Activated CD4-positive, CD25-positive, alpha-beta regulatory T cell treated with anti-CD3 and anti-CD28 coated beads, Interleukin-2, amount 50 U/mL, for 72 hours (primary cell): ENCODE results near the gene ZMYND11.
"Not testable (repeated sequence)": the region's sequence is repeated elsewhere in the genome, so short reads cannot be mapped to it uniquely, and the experiment has no call there.

Source experiments
- DNase-seq: peaks from one replicate; pipeline ENCODE4 v3.0.0; 2021

The ZMYND11 gene

DNA sequence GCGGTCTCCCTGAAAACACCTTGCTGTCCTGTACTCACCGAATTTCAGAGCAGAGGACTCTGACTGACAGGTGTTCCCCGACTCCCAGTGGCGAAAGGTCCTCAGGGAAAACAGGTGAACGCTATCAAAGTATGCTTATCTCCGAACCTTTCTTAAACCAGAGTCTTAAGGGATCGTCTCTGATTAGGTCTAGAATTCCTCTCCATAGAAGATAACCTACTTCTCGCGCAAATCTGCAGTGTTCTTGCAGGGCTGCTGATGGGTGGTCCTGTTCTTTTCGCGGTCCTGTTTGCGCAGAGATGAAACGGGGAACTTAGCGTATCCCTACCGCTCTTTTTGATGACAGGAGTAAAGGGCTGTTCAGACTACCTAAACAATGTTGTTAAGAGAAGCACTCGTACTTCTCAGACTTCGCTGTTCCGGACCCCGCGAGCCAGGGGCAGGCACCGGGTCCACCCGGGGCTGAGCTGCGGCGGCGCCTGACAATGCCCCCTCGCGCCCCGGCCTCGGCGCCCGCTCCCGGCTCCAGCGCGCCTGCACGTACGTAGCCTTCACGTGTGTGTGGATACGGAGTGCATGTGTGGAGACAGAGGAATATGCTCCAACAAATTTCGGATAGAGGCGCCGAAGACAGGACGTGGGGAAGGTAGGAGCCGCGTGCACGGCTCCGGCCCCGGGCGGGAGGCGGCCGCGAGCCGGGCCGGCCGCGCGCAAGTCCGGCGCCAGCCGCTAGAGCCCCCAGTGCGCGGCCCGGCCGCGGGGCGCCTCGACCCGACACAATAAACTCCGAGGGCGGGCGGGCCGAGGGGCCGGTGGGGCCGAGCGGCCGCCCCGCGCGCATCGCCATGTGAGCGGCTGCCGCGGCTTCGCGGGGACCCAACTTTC is 766 bp upstream of the ZMYND11 start:
- peak; percentile 57 for DNase-seq

DNA sequence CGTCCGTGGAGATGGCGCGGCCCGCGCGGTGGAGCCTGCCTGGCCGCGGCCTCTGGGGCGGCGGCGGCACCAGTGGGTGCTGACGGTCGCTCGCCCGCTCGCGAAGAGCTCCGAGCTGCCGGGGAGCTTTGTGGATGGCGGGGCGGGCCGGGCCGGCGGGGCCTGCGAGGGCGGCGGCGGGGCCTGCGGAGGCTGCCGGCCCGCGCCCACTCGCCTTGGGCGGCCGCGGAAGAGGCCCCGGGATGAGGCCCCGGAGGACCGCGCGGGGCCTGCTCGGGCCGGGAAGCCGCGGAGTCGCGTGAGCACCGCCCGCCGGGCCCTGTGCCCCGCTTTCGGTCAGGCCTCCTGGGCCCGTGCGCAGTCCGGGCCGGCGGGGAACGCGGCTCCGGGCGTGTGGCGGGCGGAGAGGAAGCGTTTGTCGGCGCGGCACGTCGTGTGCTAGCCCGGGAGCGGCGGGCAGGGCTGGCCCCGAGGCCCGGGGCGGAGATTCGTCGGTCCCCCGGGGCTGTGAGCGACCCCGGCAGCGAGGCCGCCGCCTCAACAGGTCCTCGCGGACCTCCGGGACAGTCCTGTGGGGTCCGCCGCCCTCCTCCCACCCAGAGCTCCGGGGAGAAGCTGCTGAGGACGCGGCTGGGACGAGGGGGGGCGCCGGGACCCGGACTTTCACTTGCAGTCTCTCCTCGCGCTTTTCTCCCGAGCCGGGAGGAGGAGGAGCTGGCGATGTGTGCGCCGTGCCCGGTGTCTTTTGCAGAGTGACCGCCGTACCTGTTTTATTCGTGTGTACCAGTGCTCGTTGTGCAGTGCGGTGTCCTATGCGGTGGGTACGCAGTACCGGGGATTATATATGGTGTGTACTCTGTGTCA is 578 bp downstream of the ZMYND11 start:
- DNase-seq, result peak; percentile 73

DNA sequence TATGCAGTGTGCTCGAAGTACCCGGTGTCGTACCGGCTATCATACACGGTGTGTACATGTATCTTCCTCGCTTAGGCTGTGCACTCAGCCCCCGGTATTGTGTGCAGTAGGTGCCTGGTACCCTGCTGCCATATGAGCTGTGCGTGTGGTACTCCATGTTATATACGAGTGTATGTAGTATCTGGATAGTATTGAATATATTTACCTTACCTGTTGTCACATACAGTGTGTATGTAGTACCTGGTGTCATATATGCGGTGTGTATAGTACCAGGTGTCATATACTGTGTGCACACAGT is 1.2 kb downstream of the ZMYND11 start:
- DNase-seq, result no peak

DNA sequence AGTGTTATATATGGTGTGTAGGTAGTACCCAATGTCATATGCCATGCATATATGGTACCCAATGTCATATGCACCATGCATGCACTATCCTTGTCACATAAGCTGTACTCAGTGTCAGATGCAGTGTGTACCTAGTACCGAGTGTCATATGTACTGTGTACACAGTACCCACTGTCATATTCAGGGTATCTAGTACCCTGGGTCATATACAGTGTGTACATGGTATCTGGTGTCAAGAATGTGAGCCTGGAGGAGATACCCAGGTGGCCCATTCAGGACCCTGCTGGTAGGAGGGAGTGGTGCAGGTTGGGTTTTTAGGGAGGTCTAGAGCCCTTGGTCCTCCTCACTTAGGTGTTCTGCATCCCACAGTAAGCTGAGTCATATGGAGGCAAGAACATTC is 1.8 kb downstream of the ZMYND11 start:
- peak; percentile 37 for DNase-seq

DNA sequence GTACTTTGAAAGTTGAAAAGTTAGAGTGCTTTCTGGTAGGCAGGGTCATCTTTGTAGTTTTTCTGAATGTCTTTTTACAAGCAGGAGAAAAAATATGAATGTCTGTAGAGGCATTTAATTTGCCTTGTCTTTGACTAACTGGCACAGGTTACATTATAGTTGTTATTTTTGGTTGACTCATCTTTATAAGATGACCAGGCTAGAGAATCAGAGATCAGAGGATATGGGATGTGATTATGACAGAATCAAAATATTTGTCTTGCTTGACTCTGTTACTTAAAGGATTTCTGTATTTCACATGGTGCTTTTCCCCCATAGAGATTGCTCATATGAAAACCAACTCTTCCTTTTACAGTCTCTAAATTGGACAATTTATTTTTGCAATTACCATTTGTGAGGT is 2.4 kb downstream of the ZMYND11 start:
- DNase-seq, result no peak

DNA sequence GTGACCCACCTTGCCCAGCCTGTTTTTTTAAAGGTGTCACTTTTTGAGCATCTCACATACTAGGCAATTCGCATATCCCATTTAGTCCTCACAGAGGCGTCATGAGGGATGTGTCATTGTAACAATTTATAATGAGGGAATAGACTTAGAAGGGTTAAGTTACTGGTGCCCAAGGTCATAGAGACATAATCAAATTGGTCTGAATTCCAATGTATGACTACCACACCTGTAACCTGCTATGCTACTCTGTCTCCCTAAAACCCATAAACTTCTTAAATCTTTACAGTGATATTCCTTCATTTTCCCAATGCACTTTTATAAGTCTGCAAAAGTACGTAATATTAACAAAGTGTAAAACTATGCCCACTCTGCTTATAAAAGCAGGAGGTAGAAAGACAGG is 7.1 kb downstream of the ZMYND11 start:
- no peak for DNase-seq

DNA sequence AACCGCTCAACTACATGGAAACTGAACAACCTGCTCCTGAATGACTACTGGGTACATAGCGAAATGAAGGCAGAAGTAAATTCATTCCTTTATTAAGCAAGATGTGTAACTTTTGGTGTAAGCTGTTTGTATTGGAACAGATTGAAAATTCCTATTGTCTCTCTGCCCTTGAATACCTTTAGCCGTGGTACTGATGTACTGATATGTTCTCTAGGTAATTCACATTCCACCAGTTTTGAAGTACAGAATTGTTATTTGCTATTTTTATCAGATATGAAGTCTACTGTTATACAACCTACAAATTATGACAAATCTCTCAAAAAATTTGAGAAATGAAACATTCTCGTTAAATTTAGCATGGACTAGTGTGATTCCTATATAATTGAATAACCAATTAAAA is 17.7 kb downstream of the ZMYND11 start:
- no peak for DNase-seq

DNA sequence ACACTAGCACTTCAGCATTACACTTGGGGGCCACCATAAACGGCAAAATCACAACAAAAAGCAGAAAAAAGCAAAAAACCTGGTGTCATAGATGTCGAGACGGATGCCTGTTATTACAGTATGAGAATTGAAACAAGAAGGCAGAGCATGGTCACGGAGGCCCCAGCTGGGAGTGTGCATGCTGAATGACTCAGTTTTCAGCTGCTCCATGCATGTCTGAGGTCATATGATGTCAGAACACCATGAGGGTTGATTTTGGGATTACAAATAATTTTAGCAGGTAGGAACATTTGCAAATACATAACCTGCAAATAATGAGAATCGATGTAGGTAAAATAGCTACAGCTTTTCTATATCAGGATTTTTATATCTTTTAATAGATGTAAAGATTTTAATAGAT is 19.1 kb downstream of the ZMYND11 start:
- DNase-seq, result no peak

DNA sequence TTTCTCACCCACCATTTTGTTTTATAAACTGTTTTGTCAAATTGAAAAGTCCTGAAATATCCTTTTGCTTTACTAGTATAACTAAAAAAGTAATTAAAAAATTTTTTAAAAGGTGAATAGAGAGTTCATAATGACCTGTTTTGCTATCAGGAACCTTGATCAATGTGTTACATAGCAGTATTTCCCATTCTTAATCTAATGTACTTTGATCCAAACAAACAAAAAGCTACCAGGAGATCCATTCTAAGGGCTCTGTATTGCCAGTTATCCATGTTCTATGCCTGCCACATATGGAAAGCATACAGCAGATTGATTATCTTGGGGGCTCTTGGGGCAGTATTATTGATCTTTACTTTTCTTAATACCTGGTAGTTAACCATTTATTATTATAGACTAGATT is 32.1 kb downstream of the ZMYND11 start:
- no peak for DNase-seq

DNA sequence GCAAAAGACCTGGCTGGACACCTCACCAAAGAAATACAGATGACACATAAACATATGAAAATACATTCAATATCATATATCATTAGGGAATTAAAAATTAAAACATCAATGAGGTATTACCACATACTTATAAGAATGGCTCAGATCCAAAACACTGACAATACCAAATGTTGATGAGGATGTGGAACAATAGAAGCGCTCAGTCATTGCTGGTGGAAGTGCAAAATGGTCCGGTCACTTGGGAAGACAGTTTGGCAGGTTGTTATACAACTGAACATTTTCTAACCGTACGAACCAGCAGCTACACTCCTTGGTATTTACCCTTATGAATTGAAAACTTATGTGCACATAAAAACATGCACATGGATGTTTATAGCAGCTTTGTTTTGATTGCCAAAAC is 38.5 kb downstream of the ZMYND11 start:
- DNase-seq, result no peak

DNA sequence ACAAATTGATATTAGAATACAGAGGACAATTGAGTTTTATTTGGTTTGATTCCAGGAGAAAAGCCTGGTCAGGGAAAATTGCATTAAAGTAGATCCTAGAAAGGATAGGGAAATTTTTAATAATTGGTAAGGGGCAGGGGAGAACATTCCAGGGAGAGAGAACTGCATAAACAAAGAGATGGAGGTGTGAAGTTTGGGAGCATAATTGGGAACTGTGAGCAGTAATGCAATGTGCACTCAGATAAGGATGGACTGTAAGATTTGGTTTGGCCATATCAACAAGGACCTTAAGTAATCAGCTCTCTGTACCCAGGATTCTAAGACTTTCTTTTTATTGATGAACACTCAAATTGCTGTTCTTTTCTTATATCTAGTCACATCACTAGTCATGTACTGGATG is 41.4 kb downstream of the ZMYND11 start:
- DNase-seq, result no peak

DNA sequence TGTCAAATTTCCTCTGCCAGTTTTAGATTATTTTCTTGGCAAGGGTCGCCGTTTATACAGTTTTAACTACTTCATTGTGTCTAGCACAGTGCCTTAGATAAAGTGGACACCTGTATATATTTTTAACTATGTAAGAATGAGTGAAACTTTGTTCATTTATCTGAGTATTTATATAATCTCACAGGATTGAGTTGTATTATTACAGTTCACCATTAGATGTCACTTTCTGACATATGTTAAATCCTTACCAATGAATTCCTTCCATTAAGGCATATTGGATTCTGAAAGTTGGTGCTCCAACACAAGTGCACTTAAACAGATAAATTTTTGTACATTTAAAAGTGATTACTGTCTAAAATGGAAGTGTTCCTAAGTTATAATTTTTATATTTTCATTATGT is 43.0 kb downstream of the ZMYND11 start:
- DNase-seq, result no peak

DNA sequence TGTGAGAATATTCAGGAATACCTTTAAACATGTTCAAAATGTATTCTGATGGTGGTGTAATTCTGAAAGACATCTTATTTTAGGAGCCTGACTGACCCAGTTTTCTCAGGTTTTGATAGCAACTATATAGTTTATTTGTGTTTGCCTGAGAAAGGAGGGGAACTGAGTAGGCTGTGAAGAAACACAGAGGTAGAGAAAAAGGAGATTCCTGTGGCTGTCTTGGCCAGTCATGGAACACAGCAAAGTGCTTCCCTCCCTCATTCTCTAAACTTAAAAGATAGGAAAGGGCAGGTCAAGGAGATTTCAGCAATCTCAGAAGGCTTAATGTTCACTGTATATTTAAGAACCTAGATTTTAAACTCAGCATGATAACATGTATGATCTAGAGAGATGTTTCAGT is 43.5 kb downstream of the ZMYND11 start:
- DNase-seq, result no peak

DNA sequence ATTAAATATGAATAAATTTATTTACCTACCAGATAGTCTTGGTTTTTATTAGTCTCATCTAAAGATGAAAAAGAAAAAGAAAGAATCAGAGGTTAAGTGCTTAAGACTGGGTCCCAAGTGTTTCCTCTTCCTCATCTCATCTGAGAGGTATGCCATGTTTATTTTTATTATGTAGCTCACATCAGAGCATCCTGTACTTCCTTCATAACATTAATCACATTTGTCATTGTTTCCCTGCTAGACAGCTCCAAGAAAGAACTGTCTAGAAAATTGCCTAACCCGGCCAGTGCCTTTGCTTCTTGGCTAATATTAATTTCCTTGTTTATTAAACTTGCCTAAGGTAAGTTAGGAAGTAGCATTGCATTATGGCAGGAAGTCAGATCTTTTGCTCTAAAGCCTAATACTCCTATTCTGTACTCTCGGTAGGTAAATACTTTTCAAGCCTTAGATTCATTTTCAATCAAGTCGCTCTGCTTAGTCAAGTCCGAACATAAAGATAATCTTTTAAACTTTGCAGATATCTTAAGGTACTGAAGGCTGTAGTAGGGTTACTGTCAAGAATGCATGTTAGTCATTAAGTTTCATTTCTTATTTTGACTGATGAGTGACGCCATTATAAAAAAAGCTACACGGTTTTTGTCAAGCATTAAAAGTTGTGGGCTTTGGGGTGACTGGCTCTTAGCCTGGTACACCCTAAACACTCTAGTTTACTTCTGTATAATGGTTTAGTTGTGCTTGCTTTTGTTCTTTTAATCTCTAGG is 47.4 kb downstream of the ZMYND11 start:
- DNase-seq, result no peak

DNA sequence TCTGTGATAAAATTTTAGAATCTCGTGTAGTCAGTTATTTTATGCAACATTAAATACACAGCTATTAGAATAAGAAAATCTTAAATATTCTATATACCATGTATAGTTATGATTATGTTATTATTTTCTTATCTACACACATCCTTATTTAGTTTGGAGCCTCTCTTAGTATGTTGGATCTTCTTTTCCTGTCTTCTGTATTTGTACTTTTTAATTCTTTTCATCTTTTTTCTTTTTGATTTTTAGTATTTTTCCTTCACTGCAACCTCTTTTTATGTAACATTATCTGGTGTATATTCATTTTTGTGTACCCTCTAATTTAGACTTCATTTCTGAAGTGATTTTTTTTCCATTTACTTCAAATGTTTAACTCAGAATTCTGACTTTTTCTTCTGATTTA is 48.9 kb downstream of the ZMYND11 start:
- DNase-seq, result no peak

DNA sequence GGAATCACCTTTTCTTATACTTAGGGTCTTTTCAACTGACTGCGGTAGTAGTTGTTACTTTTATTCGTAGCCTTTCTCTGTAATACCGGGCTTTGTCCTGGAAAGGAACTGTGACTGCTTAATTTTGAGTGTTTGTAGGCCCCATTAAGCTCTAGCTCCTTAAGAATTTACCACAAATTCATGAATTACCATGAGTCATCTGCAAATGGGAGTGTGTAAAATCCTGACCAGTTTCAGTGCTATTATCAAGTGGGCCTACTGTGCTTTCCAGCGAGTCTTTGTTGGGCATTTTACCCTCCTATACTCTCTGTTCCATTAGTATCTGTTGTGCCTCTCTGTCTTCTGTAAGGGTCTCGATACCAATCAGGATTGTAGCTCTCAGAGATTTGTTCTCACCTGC is 49.7 kb downstream of the ZMYND11 start:
- DNase-seq, result no peak

DNA sequence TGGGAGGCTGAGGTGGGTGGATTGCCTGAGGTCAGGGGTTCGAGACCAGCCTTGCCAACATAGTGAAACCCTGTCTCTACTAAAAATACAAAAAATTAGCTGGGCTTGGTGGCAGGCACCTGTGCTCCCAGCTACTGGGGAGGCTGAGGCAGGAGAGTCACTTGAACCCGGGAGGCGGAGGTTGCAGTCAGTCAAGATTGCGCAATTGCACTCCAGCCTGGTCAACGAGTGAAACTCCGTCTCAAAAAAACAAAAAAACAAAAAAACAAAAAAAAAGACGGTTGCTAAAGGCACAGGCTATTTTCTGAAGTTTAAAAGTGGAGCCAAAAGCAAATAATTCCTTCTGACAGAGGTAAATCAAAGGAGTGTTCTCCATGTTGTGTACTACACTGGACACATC is 50.3 kb downstream of the ZMYND11 start:
- DNase-seq, result not testable (repeated sequence)

DNA sequence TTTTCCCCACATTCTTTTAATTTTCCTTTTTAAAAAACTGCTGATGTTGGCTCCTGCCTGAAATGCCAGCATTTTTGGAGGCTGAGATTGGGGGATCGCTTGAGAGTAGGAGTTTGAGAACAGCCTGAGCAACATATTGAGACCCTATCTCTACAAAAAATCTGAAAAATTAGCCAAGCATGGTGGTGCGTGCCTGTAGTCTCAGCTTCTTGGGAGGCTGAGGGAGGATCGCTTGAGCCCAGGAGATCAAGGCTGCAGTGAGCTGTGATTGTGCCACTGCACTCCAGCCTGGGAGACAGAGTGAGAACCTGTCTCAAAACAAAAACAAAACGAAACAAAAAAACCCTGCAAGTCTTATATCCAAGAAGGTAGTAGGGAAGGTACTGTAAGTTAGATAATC is 51.7 kb downstream of the ZMYND11 start:
- no peak for DNase-seq

DNA sequence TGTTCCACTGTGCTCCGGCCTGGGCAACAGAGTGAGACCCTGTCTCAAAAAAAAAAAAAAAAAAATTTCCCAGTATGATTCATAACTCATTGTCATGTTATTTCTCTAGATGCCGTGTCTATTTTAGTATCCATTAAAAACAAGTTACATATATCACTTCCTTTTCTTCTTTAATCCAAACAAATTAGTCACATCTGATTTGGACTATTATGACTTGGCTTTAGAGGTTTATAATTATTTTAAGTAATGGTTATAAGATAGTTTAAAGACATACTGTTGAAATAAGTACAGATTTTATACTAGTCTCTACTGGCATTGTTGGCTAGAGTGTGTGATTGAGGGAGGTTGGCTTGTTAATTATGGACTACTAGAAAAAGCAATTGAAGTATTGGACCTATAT is 53.3 kb downstream of the ZMYND11 start:
- DNase-seq, result no peak

DNA sequence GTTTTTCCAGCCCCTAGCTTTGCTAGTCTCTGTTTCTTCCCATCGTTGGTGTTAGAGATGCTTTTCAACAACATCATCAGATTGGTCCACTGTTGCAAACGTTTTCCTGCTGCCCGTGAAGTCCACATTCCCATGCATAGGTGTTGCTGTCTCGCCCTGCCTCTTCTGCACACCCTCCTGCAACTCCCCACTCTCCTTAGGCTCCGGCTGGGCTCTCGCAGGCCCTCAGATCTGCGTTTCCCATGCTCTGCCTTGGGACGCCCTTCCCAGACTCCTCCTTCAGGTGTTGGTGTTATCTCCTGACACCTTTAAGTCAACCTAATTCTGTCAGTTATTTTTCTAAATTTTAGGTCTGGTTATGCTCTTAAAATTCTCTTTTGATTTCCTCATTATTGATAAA is 55.0 kb downstream of the ZMYND11 start:
- DNase-seq, result no peak

DNA sequence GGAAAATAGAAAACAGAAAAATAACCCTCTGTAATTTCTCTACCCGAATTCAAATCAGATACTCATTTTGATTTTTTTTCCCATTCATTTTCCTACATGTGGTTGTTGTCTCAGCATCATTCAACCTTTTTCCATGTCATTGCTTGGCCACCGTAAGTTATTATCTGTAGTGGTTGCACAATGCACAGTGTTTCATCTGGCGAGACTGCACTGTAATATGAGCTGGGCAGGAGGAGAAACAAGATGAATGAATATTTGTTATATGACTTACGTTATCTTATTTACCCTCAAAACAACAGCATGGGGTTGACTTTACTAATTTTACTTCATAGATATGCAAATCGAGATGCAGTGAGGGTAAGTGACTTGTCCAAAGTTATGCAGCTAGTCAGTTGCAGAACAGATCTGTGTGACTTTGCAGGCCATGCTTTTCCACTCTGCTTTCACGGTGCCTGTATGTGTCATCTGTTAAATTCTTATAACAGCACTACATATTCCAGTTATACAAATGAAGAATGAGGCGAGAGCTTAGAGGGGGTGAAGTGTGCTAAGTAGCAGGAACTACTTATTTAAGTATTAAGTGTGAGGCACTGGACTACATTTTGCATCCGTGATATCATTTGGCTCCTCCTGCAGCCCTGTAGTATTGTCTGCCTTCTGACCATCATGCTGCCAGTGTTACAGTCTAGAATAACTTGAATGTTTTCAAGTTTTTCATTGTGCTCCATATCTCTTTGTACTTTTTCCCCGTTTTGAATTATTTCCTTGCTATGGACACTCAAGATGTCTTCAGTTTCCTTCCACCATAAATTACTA is 56.7 kb downstream of the ZMYND11 start:
- no peak for DNase-seq

DNA sequence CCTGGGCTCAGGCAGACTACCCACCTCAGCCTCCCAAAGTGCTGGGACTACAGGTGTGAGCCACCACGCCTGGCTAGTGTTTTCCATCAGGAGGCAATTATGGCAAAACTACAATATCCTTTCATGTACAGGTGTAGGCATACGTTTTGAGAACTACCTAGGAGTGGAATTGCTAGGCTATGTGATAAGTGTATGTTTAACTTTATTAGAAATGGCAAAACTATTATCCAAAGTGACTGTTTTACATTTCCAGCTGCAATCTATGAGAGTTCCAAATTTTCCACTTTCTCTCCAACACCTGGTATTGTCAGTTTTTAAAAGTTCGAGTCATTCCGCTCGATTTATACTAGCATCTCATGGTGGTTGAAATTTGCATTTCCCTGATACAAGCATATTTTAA is 59.0 kb downstream of the ZMYND11 start:
- DNase-seq, result no peak

DNA sequence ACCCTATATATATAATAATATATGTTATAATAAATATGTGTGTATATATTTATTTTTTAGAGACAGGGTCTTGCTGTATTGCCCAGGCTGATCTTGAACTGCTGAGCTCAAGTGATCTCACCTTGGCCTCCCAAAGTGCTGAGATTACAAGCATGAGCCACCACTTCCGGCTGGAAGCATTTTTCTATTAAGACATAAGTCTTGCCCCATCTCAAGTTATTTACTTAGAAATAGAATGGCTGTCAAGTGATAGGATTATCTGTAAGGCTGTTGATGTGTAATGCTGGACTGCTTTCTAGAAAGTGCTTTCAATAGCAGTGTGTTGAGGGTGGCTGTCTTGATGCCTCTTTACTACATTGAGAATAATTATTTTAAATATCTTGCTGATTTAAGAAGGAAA is 65.2 kb downstream of the ZMYND11 start:
- DNase-seq, result no peak
